ENCODE results near the gene PRDM16. TPM values are rescaled to one million over a fixed set of nuclear protein-coding genes. Genes with fewer than 3 reads are reported as not detected.

The PRDM16 gene
- polyA plus RNA-seq, 1 donor (not counting 4 experiments of a cell fraction or from before 2014, with no cell fraction given) = 0.05 TPM

- dilution Hi-C loops (cut with MboI; ENCODE audit: extremely low pct_ligation_motif_present, low sequenced_read_pairs) = no loop called here
- no peaks in the 10 kb centered on the region for H3K9me3 ChIP-seq (ENCODE audit: control insufficient read depth, low read depth, low read length)
- H3K4me3 ChIP-seq (ENCODE audit: control insufficient read depth in 2 of 3, extremely low read depth in 1 of 3, insufficient read depth in 2 of 3, low read depth in 1 of 3, low read length in 3 of 3) = no peak overlapping the region
- FAIRE-seq (no peak), DNase-seq (ENCODE audit: low read depth, low spot score) (no peak)
- H4K20me1 ChIP-seq (ENCODE audit: control insufficient read depth, extremely low read depth, insufficient read depth, low read length) = no peaks in the 10 kb centered on the region
- no peak for TF ChIP-seq EZH2 (IDR thresholded peaks at IDR 0.05; ENCODE audit: low read length)
- TF ChIP-seq CTCF (optimal IDR thresholded peaks at IDR 0.05 in 1 of 3, IDR thresholded peaks at IDR 0.05 in 1 of 3, conservative IDR thresholded peaks at IDR 0.05 in 1 of 3; ENCODE audit: extremely low read depth in 1 of 3, insufficient read depth in 2 of 3, low read length in 3 of 3) = no peak
- no peaks in the 10 kb centered on the region for H3K27me3 ChIP-seq (ENCODE audit: control insufficient read depth, extremely low read depth, insufficient read depth, low read length)
- H3K4me2 ChIP-seq (ENCODE audit: control insufficient read depth, extremely low read depth, insufficient read depth, low read depth, low read length) = no peak overlapping the region
- H3K79me2 ChIP-seq (ENCODE audit: control insufficient read depth, insufficient read depth, low read length) = no peaks in the 10 kb centered on the region
- H3K36me3 ChIP-seq (ENCODE audit: control insufficient read depth in 2 of 2, extremely low read depth in 1 of 2, insufficient read depth in 2 of 2, low read length in 2 of 2) = peaks cover 0 to 11% of the 10 kb centered on the region in 2 experiments
- H3K4me1 ChIP-seq (ENCODE audit: control insufficient read depth, extremely low read depth, insufficient read depth, low read length) = peaks cover 16% of the 10 kb centered on the region
- H3K27ac ChIP-seq (ENCODE audit: control insufficient read depth, insufficient read depth, low read length) = no peak overlapping the region
- H2AFZ ChIP-seq (ENCODE audit: control insufficient read depth, low read length) = no peak overlapping the region
- no peaks in the 10 kb centered on the region for H3K9me1 ChIP-seq (ENCODE audit: control insufficient read depth, extremely low read depth, insufficient read depth, low read length)
- H3K9ac ChIP-seq (ENCODE audit: control insufficient read depth, extremely low read depth, insufficient read depth, low read length) = no peak overlapping the region
Measured at GRCh38 chr1:3480369-3480719, 411.3 kb downstream of the PRDM16 start.

- FAIRE-seq (no peak), DNase-seq (ENCODE audit: low read depth, low spot score) (no peak)
- no peak overlapping the region for H3K4me3 ChIP-seq (ENCODE audit: control insufficient read depth in 2 of 3, extremely low read depth in 1 of 3, insufficient read depth in 2 of 3, low read depth in 1 of 3, low read length in 3 of 3)
- no peak overlapping the region for H2AFZ ChIP-seq (ENCODE audit: control insufficient read depth, low read length)
- no peak overlapping the region for H3K27ac ChIP-seq (ENCODE audit: control insufficient read depth, insufficient read depth, low read length)
- H3K9ac ChIP-seq (ENCODE audit: control insufficient read depth, extremely low read depth, insufficient read depth, low read length) = no peak overlapping the region
- dilution Hi-C loops (cut with MboI; ENCODE audit: extremely low pct_ligation_motif_present, low sequenced_read_pairs) = no loop called here
- no peaks in the 10 kb centered on the region for H4K20me1 ChIP-seq (ENCODE audit: control insufficient read depth, extremely low read depth, insufficient read depth, low read length)
- H3K9me1 ChIP-seq (ENCODE audit: control insufficient read depth, extremely low read depth, insufficient read depth, low read length) = no peaks in the 10 kb centered on the region
- H3K4me1 ChIP-seq (ENCODE audit: control insufficient read depth, extremely low read depth, insufficient read depth, low read length) = peaks cover 16% of the 10 kb centered on the region
- peaks cover 0 to 7% of the 10 kb centered on the region in 2 experiments for H3K36me3 ChIP-seq (ENCODE audit: control insufficient read depth in 2 of 2, extremely low read depth in 1 of 2, insufficient read depth in 2 of 2, low read length in 2 of 2)
- no peaks in the 10 kb centered on the region for H3K27me3 ChIP-seq (ENCODE audit: control insufficient read depth, extremely low read depth, insufficient read depth, low read length)
- no peaks in the 10 kb centered on the region for H3K79me2 ChIP-seq (ENCODE audit: control insufficient read depth, insufficient read depth, low read length)
- TF ChIP-seq EZH2 (IDR thresholded peaks at IDR 0.05; ENCODE audit: low read length) = no peak
- no peak for TF ChIP-seq CTCF (optimal IDR thresholded peaks at IDR 0.05 in 1 of 3, IDR thresholded peaks at IDR 0.05 in 1 of 3, conservative IDR thresholded peaks at IDR 0.05 in 1 of 3; ENCODE audit: extremely low read depth in 1 of 3, insufficient read depth in 2 of 3, low read length in 3 of 3)
- H3K4me2 ChIP-seq (ENCODE audit: control insufficient read depth, extremely low read depth, insufficient read depth, low read depth, low read length) = no peak overlapping the region
- H3K9me3 ChIP-seq (ENCODE audit: control insufficient read depth, low read depth, low read length) = no peaks in the 10 kb centered on the region
Measured at GRCh38 chr1:3481046-3481445, 412.0 kb downstream of the PRDM16 start.
